GM23338 (cell line): ENCODE measurements around the gene CXXC5. TPM values are rescaled to one million over a fixed set of nuclear protein-coding genes. Genes with fewer than 3 reads are reported as not detected.
A peak's percentile ranks its signal among the peaks of the same experiment; 100 is the strongest.

Experiments
- ATAC-seq: fragments of 200-7000 bp; cut with Tn5 transposase; 3 replicates; pipeline ENCODE4 v1.9.1; 2020
- DNase-seq: peaks from one replicate; pipeline ENCODE4 v3.0.0-alpha.2; 2015; ENCODE audit warnings: low spot score
- H2AFZ ChIP-seq: fragments of 200-600 bp; sonication (generic); 2 replicates; pipeline ENCODE4 v1.8.0; 2016; ENCODE audit warnings: antibody characterized with exemption, mild to moderate bottlenecking, moderate library complexity
- H3F3A ChIP-seq: fragments of 200-600 bp; sonication (generic); replicated peaks from 2 replicates; pipeline ENCODE4 v1.8.0; 2017; ENCODE audit warnings: antibody characterized with exemption, mixed run types, low read depth
- H3K27ac ChIP-seq: fragments of 200-600 bp; sonication (generic); 2 replicates; pipeline ENCODE4 v1.6.1; 2016; ENCODE audit warnings: low read depth
- H3K27me3 ChIP-seq: fragments of 200-600 bp; sonication (generic); 2 replicates; pipeline ENCODE4 v1.8.0; 2016; ENCODE audit warnings: mild to moderate bottlenecking, mixed run types, moderate library complexity; ENCODE audit not compliant: insufficient read depth
- H3K36me3 ChIP-seq: fragments of 200-600 bp; sonication (generic); 2 replicates; pipeline ENCODE4 v1.8.0; 2016; ENCODE audit warnings: mild to moderate bottlenecking; ENCODE audit not compliant: insufficient read depth
- H3K4me1 ChIP-seq: fragments of 200-600 bp; sonication (generic); 2 replicates; pipeline ENCODE4 v1.8.0; 2016; ENCODE audit warnings: mild to moderate bottlenecking, moderate library complexity; ENCODE audit not compliant: insufficient read depth
- H3K4me2 ChIP-seq: fragments of 200-600 bp; sonication (generic); 2 replicates; pipeline ENCODE4 v1.7.1; 2017; ENCODE audit warnings: mixed run types
- H3K4me3 ChIP-seq: fragments of 200-600 bp; sonication (generic); 2 replicates; pipeline ENCODE4 v1.6.1; 2016; ENCODE audit warnings: mixed run types
- H3K79me2 ChIP-seq: fragments of 200-600 bp; sonication (generic); replicated peaks from 2 replicates; pipeline ENCODE4 v1.8.0; 2017; ENCODE audit warnings: mild to moderate bottlenecking; ENCODE audit not compliant: insufficient read depth
- H3K9me2 ChIP-seq: fragments of 200-600 bp; sonication (generic); 2 replicates; pipeline ENCODE4 v1.8.0; 2017; ENCODE audit not compliant: insufficient read depth
- H4K20me1 ChIP-seq: fragments of 200-600 bp; sonication (generic); replicated peaks from 2 replicates; pipeline ENCODE4 v1.8.0; 2017; ENCODE audit warnings: mild to moderate bottlenecking; ENCODE audit not compliant: insufficient read depth
- H3K27ac Mint-ChIP-seq: 2 replicates; pipeline ENCODE4 v1.8.0; 2020; ENCODE audit warnings: inconsistent platforms, mild to moderate bottlenecking, moderate library complexity, mixed read lengths
- H3K27me3 Mint-ChIP-seq: 3 replicates; pipeline ENCODE4 v1.8.0; 2022; ENCODE audit warnings: low read depth, mild to moderate bottlenecking, moderate library complexity, mixed read lengths, inconsistent platforms; ENCODE audit not compliant: insufficient read depth, poor library complexity
- H3K36me3 Mint-ChIP-seq: 3 replicates; pipeline ENCODE4 v1.8.0; 2021; ENCODE audit warnings: low read depth, mild to moderate bottlenecking, inconsistent platforms, moderate library complexity, mixed read lengths
- H3K4me1 Mint-ChIP-seq: 3 replicates; pipeline ENCODE4 v1.8.0; 2020; ENCODE audit warnings: mild to moderate bottlenecking, inconsistent platforms, mixed read lengths
- H3K4me3 Mint-ChIP-seq: 3 replicates; pipeline ENCODE4 v1.8.0; 2021; ENCODE audit warnings: moderate library complexity, mild to moderate bottlenecking, inconsistent platforms, mixed read lengths
- H3K9me3 Mint-ChIP-seq: 3 replicates; pipeline ENCODE4 v1.8.0; 2020; ENCODE audit warnings: moderate library complexity, mild to moderate bottlenecking, inconsistent platforms, mixed read lengths
- CREB1 ChIP-seq: fragments of 250-450 bp; sonication (Bioruptor Pico); IDR thresholded peaks from 2 replicates; pipeline ENCODE4 v1.5.0; 2020; ENCODE audit warnings: low read depth, mild to moderate bottlenecking, moderate library complexity
- CTCF ChIP-seq, 2 experiments: fragments of 200-600 bp in 1 of 2; sonication (generic) in 1 of 2; conservative IDR thresholded peaks; 2 replicates each; pipeline versions ENCODE4 v1.5.1 to v1.6.1; 2016 to 2017; ENCODE audit warnings: antibody characterized with exemption in 2 of 2, low read depth in 2 of 2, mild to moderate bottlenecking in 2 of 2, moderate library complexity in 1 of 2
- ETS1 ChIP-seq: IDR thresholded peaks from 2 replicates; pipeline ENCODE4 v1.6.1; 2016; ENCODE audit warnings: antibody characterized with exemption
- EZH2 ChIP-seq: fragments of 200-600 bp; sonication (generic); IDR thresholded peaks from one replicate; pipeline ENCODE4 v1.8.0; 2017; ENCODE audit warnings: antibody characterized with exemption, mild to moderate bottlenecking, low read depth; ENCODE audit not compliant: unreplicated experiment
- EZH2phosphoT487 ChIP-seq: fragments of 200-600 bp; sonication (generic); IDR thresholded peaks from one replicate; pipeline ENCODE4 v1.8.1; 2018; ENCODE audit warnings: antibody characterized with exemption; ENCODE audit not compliant: unreplicated experiment
- JUNB ChIP-seq: IDR thresholded peaks from one replicate; pipeline ENCODE4 v1.6.1; 2016; ENCODE audit warnings: antibody characterized with exemption; ENCODE audit not compliant: unreplicated experiment
- NANOG ChIP-seq: IDR thresholded peaks from 2 replicates; pipeline ENCODE4 v1.6.1; 2016; ENCODE audit warnings: antibody characterized with exemption, borderline replicate concordance
- POLR2AphosphoS5 ChIP-seq: IDR thresholded peaks from 2 replicates; pipeline ENCODE4 v1.6.1; 2016; ENCODE audit warnings: antibody characterized with exemption, low read depth
- REST ChIP-seq: IDR thresholded peaks from one replicate; pipeline ENCODE4 v1.6.1; 2018; ENCODE audit warnings: antibody characterized with exemption; ENCODE audit not compliant: unreplicated experiment
- STAT1 ChIP-seq: IDR thresholded peaks from one replicate; pipeline ENCODE4 v1.6.1; 2016; ENCODE audit warnings: antibody characterized with exemption; ENCODE audit not compliant: unreplicated experiment
- ZNF114 ChIP-seq: fragments of 250-450 bp; sonication (Bioruptor Pico); IDR thresholded peaks from 2 replicates; pipeline ENCODE4 v1.5.0; 2020; ENCODE audit warnings: mild to moderate bottlenecking, moderate library complexity
- ZNF331 ChIP-seq: fragments of 250-450 bp; sonication (Bioruptor Pico); IDR thresholded peaks from 2 replicates; pipeline ENCODE4 v1.5.0; 2020; ENCODE audit warnings: low read depth, mild to moderate bottlenecking, moderate library complexity
- ZNF462 ChIP-seq: fragments of 250-450 bp; sonication (Bioruptor Pico); IDR thresholded peaks from 2 replicates; pipeline ENCODE4 v1.5.0; 2020; ENCODE audit warnings: mild to moderate bottlenecking, moderate library complexity
- polyA plus RNA-seq: library from polyadenylated mRNA; unstranded; fragments of >200 nt; fragmentation: Nextera tagmentation; extraction: Ambion mirVana; gene quantifications from 2 replicates; pipeline ENCODE4 v1.2.1, GENCODE V29; 2016
- total RNA-seq: library from RNA; depleted of rRNA; stranded (reverse); fragments of >200 nt; shearing (Covaris generic); gene quantifications from 2 replicates; pipeline ENCODE4 v1.2.3, GENCODE V29; 2014

The CXXC5 gene
- total and polyA plus RNA-seq, 2 experiments from 2014 or later = 63.3 to 111 TPM

- peak; percentile 73; the same call in 1 of the 2 replicates for TF ChIP-seq ETS1
- no peak for TF ChIP-seq NANOG
- no peak for TF ChIP-seq ZNF462 (CRISPR knock-in tag)
- no peak for TF ChIP-seq JUNB
- TF ChIP-seq ZNF114 (CRISPR knock-in tag) = no peak
- no peak for TF ChIP-seq ZNF331
- no peak for TF ChIP-seq EZH2
- peak; percentile 18 for TF ChIP-seq REST
- no peak for TF ChIP-seq POLR2AphosphoS5
- no peak for TF ChIP-seq CREB1 (CRISPR knock-in tag)
- no peak for TF ChIP-seq EZH2phosphoT487
- no peak for TF ChIP-seq STAT1
- TF ChIP-seq CTCF (conservative IDR thresholded peaks at IDR 0.05; ENCODE audit: low read depth in 2 of 2) = no peak
- Histone ChIP-seq H3K79me2 (no peaks in the 10 kb centered on the region), H3F3A (peaks cover 31% of the 10 kb centered on the region), H2AFZ (peak overlapping the region; percentile 72; the same call in 1 of the 2 replicates), H3K4me3 (peak overlapping the region; percentile 76), H3K9me2 (no peaks in the 10 kb centered on the region), H3K27me3 (peaks cover 12% of the 10 kb centered on the region), H3K4me1 (peaks cover 40% of the 10 kb centered on the region), H4K20me1 (no peaks in the 10 kb centered on the region), H3K36me3 (no peaks in the 10 kb centered on the region), H3K27ac (peak overlapping the region; percentile 88), H3K4me2 (peak overlapping the region; percentile 99)
- H3K36me3 Mint-ChIP-seq = no peaks in the 10 kb centered on the region
- H3K27ac Mint-ChIP-seq = peak overlapping the region; percentile 93
- peaks cover 51% of the 10 kb centered on the region for H3K4me1 Mint-ChIP-seq
- H3K4me3 Mint-ChIP-seq = peak overlapping the region; percentile 72
- DNase-seq (peak; percentile 86), ATAC-seq (peak; percentile 38)
- no peaks in the 10 kb centered on the region for H3K9me3 Mint-ChIP-seq
- peaks cover 39% of the 10 kb centered on the region for H3K27me3 Mint-ChIP-seq
Observed at GRCh38 chr5:139709582-139710318, 61.6 kb downstream of the CXXC5 start.
